ENCODE measurements around the gene CLNK. TPM values are rescaled to one million over a fixed set of nuclear protein-coding genes. Genes with fewer than 3 reads are reported as not detected.

Gene CLNK
- total and polyA plus RNA-seq, 2 of the 13 experiments (the other 11 are each of a cell fraction or from before 2014, with no cell fraction given), result not detected

DNA sequence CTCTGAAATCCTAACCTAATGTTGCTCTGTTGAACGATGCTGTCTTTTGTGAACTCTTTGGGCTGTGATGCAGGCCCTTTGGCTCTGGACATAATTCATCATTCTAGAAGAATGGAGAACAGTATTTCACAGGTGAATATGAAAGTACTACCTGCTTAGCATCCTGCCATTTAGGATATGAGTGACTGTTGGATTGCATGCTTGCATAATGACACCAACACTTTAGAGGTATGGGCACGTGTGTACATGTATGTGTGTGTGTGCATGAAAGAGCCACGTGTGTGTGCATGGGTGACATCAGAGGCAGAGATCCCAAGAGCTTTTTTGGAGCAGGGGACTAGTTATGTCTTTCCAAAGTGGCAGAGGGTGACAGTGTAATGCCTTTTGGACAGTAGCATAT lies 157.1 kb downstream of the CLNK start:
- POLR2A ChIA-PET, result no interaction called here
- Histone ChIP-seq H3K27ac (ENCODE audit: extremely low read length, insufficient read depth, low read length) (no peak overlapping the region), H3K9ac (ENCODE audit: insufficient read depth, low read depth, low read length) (no peak overlapping the region), H3K36me3 (replicated peaks in 1 of 2; ENCODE audit: control insufficient read depth in 1 of 2, insufficient read depth in 2 of 2, low read length in 2 of 2) (no peaks in the 10 kb centered on the region), H4K20me1 (ENCODE audit: insufficient read depth, low read length) (no peaks in the 10 kb centered on the region), H3K4me1 (ENCODE audit: insufficient read depth, low read length) (no peaks in the 10 kb centered on the region), H2AFZ (ENCODE audit: low read length) (no peak overlapping the region), H3K79me2 (ENCODE audit: insufficient read depth, low read length) (no peaks in the 10 kb centered on the region), H3K27me3 (ENCODE audit: control insufficient read depth in 1 of 2, insufficient read depth in 2 of 2, low read length in 2 of 2) (no peaks in the 10 kb centered on the region), H3K9me3 (ENCODE audit: low read length) (no peaks in the 10 kb centered on the region), H3K4me2 (ENCODE audit: low read depth, low read length) (no peak overlapping the region), H3K4me3 (replicated peaks in 1 of 3; ENCODE audit: insufficient read depth in 1 of 3, low read depth in 2 of 3, low read length in 3 of 3) (no peak overlapping the region)
- intact Hi-C loops (cut with micrococcal nuclease; ENCODE audit: unreplicated experiment), result no loop called here
- no peak for TF ChIP-seq ZNF790 (CRISPR knock-in tag; IDR thresholded peaks at IDR 0.05; ENCODE audit: borderline replicate concordance)
- TF ChIP-seq, protein P1, sequence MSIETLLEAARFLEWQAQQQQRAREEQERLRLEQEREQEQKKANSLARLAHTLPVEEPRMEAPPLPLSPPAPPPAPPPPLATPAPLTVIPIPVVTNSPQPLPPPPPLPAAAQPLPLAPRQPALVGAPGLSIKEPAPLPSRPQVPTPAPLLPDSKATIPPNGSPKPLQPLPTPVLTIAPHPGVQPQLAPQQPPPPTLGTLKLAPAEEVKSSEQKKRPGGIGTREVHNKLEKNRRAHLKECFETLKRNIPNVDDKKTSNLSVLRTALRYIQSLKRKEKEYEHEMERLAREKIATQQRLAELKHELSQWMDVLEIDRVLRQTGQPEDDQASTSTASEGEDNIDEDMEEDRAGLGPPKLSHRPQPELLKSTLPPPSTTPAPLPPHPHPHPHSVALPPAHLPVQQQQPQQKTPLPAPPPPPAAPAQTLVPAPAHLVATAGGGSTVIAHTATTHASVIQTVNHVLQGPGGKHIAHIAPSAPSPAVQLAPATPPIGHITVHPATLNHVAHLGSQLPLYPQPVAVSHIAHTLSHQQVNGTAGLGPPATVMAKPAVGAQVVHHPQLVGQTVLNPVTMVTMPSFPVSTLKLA (IDR thresholded peaks at IDR 0.05), result peak; percentile 81
- BruUV-seq (replicated peaks), result no TSS peak
- WGBS (ENCODE audit: low lambda C conversion rate), result 5% methylated on average over 3 of the region's 3 CpGs
- in situ Hi-C loops (cut with HindIII; ENCODE audit: extremely low pct_ligation_motif_present, low pct_unique_long_range_greater_than_20kb), result no loop called here
- no peak for ATAC-seq
- FAIRE-seq, result no peak
- CTCF ChIA-PET (ENCODE audit: low intra/inter-chr PET ratio, low total read pairs), result no interaction called here
- no peak for DNase-seq (ENCODE audit: low spot score)

DNA sequence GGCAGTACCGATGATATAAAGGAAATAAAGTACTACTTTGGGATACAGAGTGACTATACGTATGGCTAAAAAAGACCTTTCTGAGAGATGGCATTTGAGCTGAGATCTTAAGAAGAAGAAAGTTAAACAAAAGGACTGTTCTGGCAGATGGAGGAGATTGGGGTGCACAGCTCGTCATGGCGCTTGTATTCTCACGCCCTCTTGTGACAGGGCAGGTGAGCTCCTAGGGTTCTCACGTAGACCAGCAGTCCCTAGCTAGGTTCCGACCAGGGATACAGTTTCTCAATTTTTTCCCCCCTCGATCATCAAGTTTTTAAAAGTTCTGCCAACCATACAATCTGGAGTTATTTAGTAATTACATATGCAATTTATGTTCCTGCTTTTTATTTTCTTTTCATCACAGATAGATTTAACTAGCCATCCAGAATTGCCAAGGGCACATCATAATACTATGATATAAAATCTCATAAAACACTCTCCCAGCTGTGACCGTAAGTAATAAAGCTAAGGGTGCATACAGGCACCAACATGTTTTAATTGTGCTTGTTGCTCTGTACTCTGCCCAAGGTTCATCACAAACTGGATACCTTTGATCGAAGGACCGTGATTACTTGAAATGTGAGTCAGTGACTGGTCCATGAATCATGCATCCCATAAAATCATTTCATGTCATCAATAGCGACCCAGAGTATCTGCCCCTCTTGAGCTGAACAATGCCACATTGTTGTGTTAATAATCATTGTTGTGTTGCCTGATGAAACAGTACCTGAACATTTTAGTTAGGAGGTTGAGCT lies 157.9 kb downstream of the CLNK start:
- FAIRE-seq (no peak), ATAC-seq (no peak), DNase-seq (ENCODE audit: low spot score) (no peak)
- TF ChIP-seq, protein P2, sequence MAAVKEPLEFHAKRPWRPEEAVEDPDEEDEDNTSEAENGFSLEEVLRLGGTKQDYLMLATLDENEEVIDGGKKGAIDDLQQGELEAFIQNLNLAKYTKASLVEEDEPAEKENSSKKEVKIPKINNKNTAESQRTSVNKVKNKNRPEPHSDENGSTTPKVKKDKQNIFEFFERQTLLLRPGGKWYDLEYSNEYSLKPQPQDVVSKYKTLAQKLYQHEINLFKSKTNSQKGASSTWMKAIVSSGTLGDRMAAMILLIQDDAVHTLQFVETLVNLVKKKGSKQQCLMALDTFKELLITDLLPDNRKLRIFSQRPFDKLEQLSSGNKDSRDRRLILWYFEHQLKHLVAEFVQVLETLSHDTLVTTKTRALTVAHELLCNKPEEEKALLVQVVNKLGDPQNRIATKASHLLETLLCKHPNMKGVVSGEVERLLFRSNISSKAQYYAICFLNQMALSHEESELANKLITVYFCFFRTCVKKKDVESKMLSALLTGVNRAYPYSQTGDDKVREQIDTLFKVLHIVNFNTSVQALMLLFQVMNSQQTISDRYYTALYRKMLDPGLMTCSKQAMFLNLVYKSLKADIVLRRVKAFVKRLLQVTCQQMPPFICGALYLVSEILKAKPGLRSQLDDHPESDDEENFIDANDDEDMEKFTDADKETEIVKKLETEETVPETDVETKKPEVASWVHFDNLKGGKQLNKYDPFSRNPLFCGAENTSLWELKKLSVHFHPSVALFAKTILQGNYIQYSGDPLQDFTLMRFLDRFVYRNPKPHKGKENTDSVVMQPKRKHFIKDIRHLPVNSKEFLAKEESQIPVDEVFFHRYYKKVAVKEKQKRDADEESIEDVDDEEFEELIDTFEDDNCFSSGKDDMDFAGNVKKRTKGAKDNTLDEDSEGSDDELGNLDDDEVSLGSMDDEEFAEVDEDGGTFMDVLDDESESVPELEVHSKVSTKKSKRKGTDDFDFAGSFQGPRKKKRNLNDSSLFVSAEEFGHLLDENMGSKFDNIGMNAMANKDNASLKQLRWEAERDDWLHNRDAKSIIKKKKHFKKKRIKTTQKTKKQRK (IDR thresholded peaks at IDR 0.05; ENCODE audit: low read length), result no peak
- TF ChIP-seq, protein P3, sequence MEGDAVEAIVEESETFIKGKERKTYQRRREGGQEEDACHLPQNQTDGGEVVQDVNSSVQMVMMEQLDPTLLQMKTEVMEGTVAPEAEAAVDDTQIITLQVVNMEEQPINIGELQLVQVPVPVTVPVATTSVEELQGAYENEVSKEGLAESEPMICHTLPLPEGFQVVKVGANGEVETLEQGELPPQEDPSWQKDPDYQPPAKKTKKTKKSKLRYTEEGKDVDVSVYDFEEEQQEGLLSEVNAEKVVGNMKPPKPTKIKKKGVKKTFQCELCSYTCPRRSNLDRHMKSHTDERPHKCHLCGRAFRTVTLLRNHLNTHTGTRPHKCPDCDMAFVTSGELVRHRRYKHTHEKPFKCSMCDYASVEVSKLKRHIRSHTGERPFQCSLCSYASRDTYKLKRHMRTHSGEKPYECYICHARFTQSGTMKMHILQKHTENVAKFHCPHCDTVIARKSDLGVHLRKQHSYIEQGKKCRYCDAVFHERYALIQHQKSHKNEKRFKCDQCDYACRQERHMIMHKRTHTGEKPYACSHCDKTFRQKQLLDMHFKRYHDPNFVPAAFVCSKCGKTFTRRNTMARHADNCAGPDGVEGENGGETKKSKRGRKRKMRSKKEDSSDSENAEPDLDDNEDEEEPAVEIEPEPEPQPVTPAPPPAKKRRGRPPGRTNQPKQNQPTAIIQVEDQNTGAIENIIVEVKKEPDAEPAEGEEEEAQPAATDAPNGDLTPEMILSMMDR (CRISPR knock-in tag; IDR thresholded peaks at IDR 0.05), result peak; percentile 14; the same call in 1 of the 2 replicates
- TF ChIP-seq, protein P4, sequence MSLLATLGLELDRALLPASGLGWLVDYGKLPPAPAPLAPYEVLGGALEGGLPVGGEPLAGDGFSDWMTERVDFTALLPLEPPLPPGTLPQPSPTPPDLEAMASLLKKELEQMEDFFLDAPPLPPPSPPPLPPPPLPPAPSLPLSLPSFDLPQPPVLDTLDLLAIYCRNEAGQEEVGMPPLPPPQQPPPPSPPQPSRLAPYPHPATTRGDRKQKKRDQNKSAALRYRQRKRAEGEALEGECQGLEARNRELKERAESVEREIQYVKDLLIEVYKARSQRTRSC (CRISPR knock-in tag; IDR thresholded peaks at IDR 0.05; ENCODE audit: low read depth), result no peak
- TF ChIP-seq ZBTB20 (CRISPR knock-in tag; IDR thresholded peaks at IDR 0.05; ENCODE audit: borderline replicate concordance, low read depth), result no peak
- TF ChIP-seq GZF1 (CRISPR knock-in tag; IDR thresholded peaks at IDR 0.05), result no peak
- TF ChIP-seq REL (CRISPR knock-in tag; conservative IDR thresholded peaks at IDR 0.05), result no peak
- TF ChIP-seq RBM39 (IDR thresholded peaks at IDR 0.05; ENCODE audit: low read depth, low read length, poor library complexity, severe bottlenecking), result no peak
- intact Hi-C loops (cut with micrococcal nuclease; ENCODE audit: unreplicated experiment), result no loop called here
- CTCF ChIA-PET (ENCODE audit: low intra/inter-chr PET ratio, low total read pairs), result no interaction called here
- Histone ChIP-seq H3K27me3 (ENCODE audit: control insufficient read depth in 1 of 2, insufficient read depth in 2 of 2, low read length in 2 of 2) (no peaks in the 10 kb centered on the region), H3K27ac (ENCODE audit: extremely low read length, insufficient read depth, low read length) (no peak overlapping the region), H3K79me2 (ENCODE audit: insufficient read depth, low read length) (no peaks in the 10 kb centered on the region), H3K36me3 (replicated peaks in 1 of 2; ENCODE audit: control insufficient read depth in 1 of 2, insufficient read depth in 2 of 2, low read length in 2 of 2) (no peaks in the 10 kb centered on the region), H3K9ac (ENCODE audit: insufficient read depth, low read depth, low read length) (no peak overlapping the region), H3K4me3 (replicated peaks in 1 of 3; ENCODE audit: insufficient read depth in 1 of 3, low read depth in 2 of 3, low read length in 3 of 3) (no peak overlapping the region), H2AFZ (ENCODE audit: low read length) (no peak overlapping the region), H4K20me1 (ENCODE audit: insufficient read depth, low read length) (no peaks in the 10 kb centered on the region), H3K9me3 (ENCODE audit: low read length) (no peaks in the 10 kb centered on the region), H3K4me2 (ENCODE audit: low read depth, low read length) (no peak overlapping the region), H3K4me1 (ENCODE audit: insufficient read depth, low read length) (no peaks in the 10 kb centered on the region)
- WGBS (ENCODE audit: low lambda C conversion rate), result 35% methylated on average over 12 of the region's 12 CpGs
- POLR2A ChIA-PET, result no interaction called here
- in situ Hi-C loops (cut with HindIII; ENCODE audit: extremely low pct_ligation_motif_present, low pct_unique_long_range_greater_than_20kb), result no loop called here
- no TSS peak for BruUV-seq (replicated peaks)
